Measurements from ENCODE around the gene NXF1. TPM values are rescaled to one million over a fixed set of nuclear protein-coding genes. Genes with fewer than 3 reads are reported as not detected.
"Not testable (repeated sequence)": the region's sequence is repeated elsewhere in the genome, so short reads cannot be mapped to it uniquely, and the experiment has no call there.

Gene NXF1
- total RNA-seq, 4 donors from 2014 or later: 27.2 to 47.1 (median 46.1) TPM

- H3K4me1 ChIP-seq: peaks cover 27 to 32% of the 10 kb centered on the region in 2 donors
- in situ Hi-C loops (cut with MboI; ENCODE audit: low sequenced_read_pairs in 4 of 4) (no loop called here), intact Hi-C loops (cut with DNase I; ENCODE audit: low total_unique reads) (loop anchor here (2.0 kb wide), 1 partner anchor 50 kb away; the partner anchor contains the start of gene SLC3A2)
- H3K9me3 ChIP-seq: no peaks in the 10 kb centered on the region
- H3K4me3 ChIP-seq: peak overlapping the region; percentile 83 to 100 (median 94)
- peaks cover 0 to 51% of the 10 kb centered on the region in 2 donors for H3K36me3 ChIP-seq
- TF ChIP-seq CTCF (IDR thresholded peaks at IDR 0.05 in 4 of 5, conservative IDR thresholded peaks at IDR 0.05 in 1 of 5) (no peak), POLR2A (IDR thresholded peaks at IDR 0.05) (no peak)
- H3K27ac ChIP-seq: peak overlapping the region; percentile 92 to 100 (median 96)
- ATAC-seq (no peak), DNase-seq (no peak)
- no peaks in the 10 kb centered on the region for H3K27me3 ChIP-seq
These were observed 25.8 kb upstream of the NXF1 start for GRCh38 chr11:62830904-62831519.

GRCh38 chr11:62828130-62828529, 22.9 kb upstream of the NXF1 start:
- Histone ChIP-seq H3K36me3 (peaks cover 0 to 53% of the 10 kb centered on the region in 2 donors), H3K4me1 (peaks cover 23 to 27% of the 10 kb centered on the region in 2 donors)
- ATAC-seq; in situ Hi-C loops (cut with MboI; ENCODE audit: low sequenced_read_pairs in 4 of 4); H3K9me3 ChIP-seq; H3K27me3 ChIP-seq; DNase-seq; H3K4me3 ChIP-seq; intact Hi-C loops (cut with DNase I; ENCODE audit: low total_unique reads); H3K27ac ChIP-seq: not testable (repeated sequence)

- intact Hi-C loops (cut with DNase I; ENCODE audit: low total_unique reads): no loop called here
- DNase-seq (peak; percentile 36 to 65), ATAC-seq (peak; percentile 89 to 97)
- in situ Hi-C loops (cut with MboI; ENCODE audit: low sequenced_read_pairs in 4 of 4): no loop called here
- Histone ChIP-seq H3K4me3 (no peak overlapping the region), H3K27ac (peak overlapping the region in 3 of 4 donors; percentile 17 to 71 (median 65)), H3K9me3 (no peaks in the 10 kb centered on the region), H3K27me3 (no peaks in the 10 kb centered on the region), H3K36me3 (peaks cover 0 to 89% of the 10 kb centered on the region in 2 donors), H3K4me1 (peaks cover 0 to 3% of the 10 kb centered on the region in 2 donors)
- TF ChIP-seq POLR2A (IDR thresholded peaks at IDR 0.05): no peak
- TF ChIP-seq CTCF (IDR thresholded peaks at IDR 0.05 in 4 of 5, conservative IDR thresholded peaks at IDR 0.05 in 1 of 5): no peak
These were observed 18.4 kb upstream of the NXF1 start for GRCh38 chr11:62823677-62824076.

GRCh38 chr11:62817129-62817528, 11.9 kb upstream of the NXF1 start:
- intact Hi-C loops (cut with DNase I; ENCODE audit: low total_unique reads) (no loop called here), in situ Hi-C loops (cut with MboI; ENCODE audit: low sequenced_read_pairs in 4 of 4) (no loop called here)
- no peaks in the 10 kb centered on the region for H3K4me1 ChIP-seq
- no peaks in the 10 kb centered on the region for H3K27me3 ChIP-seq
- DNase-seq: no peak
- TF ChIP-seq POLR2A (IDR thresholded peaks at IDR 0.05): no peak
- no peak for TF ChIP-seq CTCF (IDR thresholded peaks at IDR 0.05 in 4 of 5, conservative IDR thresholded peaks at IDR 0.05 in 1 of 5)
- H3K9me3 ChIP-seq: no peaks in the 10 kb centered on the region
- ATAC-seq: no peak
- peaks cover 0 to 48% of the 10 kb centered on the region in 2 donors for H3K36me3 ChIP-seq
- no peak overlapping the region for H3K4me3 ChIP-seq
- H3K27ac ChIP-seq: no peak overlapping the region

- Histone ChIP-seq H3K27ac (no peak overlapping the region), H3K4me1 (no peaks in the 10 kb centered on the region), H3K9me3 (no peaks in the 10 kb centered on the region), H3K4me3 (no peak overlapping the region), H3K27me3 (no peaks in the 10 kb centered on the region), H3K36me3 (peaks cover 0 to 42% of the 10 kb centered on the region in 2 donors)
- no peak for TF ChIP-seq POLR2A (IDR thresholded peaks at IDR 0.05)
- TF ChIP-seq CTCF (IDR thresholded peaks at IDR 0.05 in 4 of 5, conservative IDR thresholded peaks at IDR 0.05 in 1 of 5): no peak
- ATAC-seq (no peak), DNase-seq (no peak)
- intact Hi-C loops (cut with DNase I; ENCODE audit: low total_unique reads) (no loop called here), in situ Hi-C loops (cut with MboI; ENCODE audit: low sequenced_read_pairs in 4 of 4) (no loop called here)
These were observed 11.3 kb upstream of the NXF1 start for GRCh38 chr11:62816557-62816956.

All from gastrocnemius medialis (tissue), 4 donors.